ENCODE data around the gene ASB15. TPM values are rescaled to one million over a fixed set of nuclear protein-coding genes. Genes with fewer than 3 reads are reported as not detected.

ASB15 gene
- total RNA-seq, 1 experiment from 2014 or later = not detected

DNA sequence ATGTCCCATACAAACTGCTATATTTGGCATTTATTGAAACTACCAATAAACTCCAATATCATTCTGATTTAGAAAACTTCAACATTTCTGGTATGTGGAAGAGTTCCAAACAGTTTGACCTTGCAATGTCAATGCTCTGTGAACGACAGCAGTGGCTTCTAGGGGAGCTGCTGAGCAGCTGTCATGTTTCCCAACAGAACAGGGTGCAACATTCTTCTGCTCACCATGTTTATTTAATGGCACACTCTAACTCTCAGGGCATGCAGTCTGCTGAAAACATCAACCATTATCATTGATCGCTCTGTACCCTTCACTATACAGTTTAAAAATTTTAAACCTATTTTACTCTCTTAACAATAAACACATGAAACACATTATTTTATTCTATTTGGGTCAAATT is 79.9 kb downstream of the ASB15 start:
- in situ Hi-C loops (cut with HindIII; ENCODE audit: low sequenced_read_pairs) = no loop called here

DNA sequence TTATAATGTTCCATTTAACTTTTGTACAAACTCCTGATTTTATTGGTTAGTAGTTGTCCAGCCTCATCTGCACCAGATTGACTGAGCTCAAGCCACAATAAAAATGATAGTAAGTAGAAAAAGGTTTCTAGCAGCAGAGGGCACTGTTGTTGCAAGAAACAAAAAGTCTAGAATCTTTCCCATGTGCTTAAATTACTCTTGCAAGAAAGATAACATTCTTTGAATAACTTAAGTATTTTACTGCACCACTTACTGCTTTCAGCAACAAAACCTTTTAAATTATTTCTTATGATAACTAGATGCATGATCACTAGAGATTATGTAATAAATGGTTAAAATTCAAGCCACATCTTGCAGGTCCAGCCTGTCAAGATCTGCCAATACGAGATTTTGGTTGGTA is 81.1 kb downstream of the ASB15 start:
- in situ Hi-C loops (cut with HindIII; ENCODE audit: low sequenced_read_pairs) = no loop called here

More for the DNA sequence above, 79.9 kb downstream of the ASB15 start:
- DNase-seq (ENCODE audit: low spot score) = no peak

GRCh38 chr7:123687161-123687560 is 85.5 kb downstream of the ASB15 start:
- in situ Hi-C loops (cut with HindIII; ENCODE audit: low sequenced_read_pairs) = no loop called here
- no peak for DNase-seq (ENCODE audit: low spot score)

More for the DNA sequence above, 81.1 kb downstream of the ASB15 start:
- peak; percentile 63 for DNase-seq (ENCODE audit: low spot score)

DNA sequence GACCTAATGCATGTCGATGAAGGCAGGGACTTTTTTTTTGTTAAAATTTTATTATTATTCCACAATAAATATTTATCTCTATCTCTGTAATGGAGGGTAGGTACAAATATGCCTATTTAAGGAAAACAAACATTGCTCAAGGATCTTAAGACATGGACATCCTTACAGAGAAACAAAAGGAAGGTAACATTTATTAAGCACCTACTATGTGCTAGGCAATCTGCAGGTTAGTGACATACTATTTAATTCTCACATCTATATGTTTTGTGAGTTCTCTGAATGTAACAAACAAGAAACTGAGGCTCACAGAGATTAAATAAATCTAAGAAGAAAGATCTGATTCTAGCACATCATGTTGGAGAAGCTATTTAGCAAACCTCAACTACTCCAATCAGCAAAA is 86.1 kb downstream of the ASB15 start:
- in situ Hi-C loops (cut with HindIII; ENCODE audit: low sequenced_read_pairs) = no loop called here
- DNase-seq (ENCODE audit: low spot score) = no peak

Other genes with a start within 250 kb of the ASB15 start
- not detected in 2 replicates for gene IQUB, start 67.2 kb upstream of the ASB15 start, total RNA-seq (2014; rRNA removed; shearing (Covaris generic))
- gene NDUFA5, start 44.0 kb upstream of the ASB15 start, total RNA-seq (2014; rRNA removed; shearing (Covaris generic)) = 50.6 and 81.8 TPM in 2 replicates
- gene LMOD2, start 54.0 kb downstream of the ASB15 start, total RNA-seq (2014; rRNA removed; shearing (Covaris generic)) = not detected in 2 replicates
- 3.5 and 6.7 TPM in 2 replicates for gene WASL, start 147.2 kb downstream of the ASB15 start, total RNA-seq (2014; rRNA removed; shearing (Covaris generic))
- not detected in 2 replicates for gene HYAL4, start 243.3 kb downstream of the ASB15 start, total RNA-seq (2014; rRNA removed; shearing (Covaris generic))